Muscle layer of colon (tissue), 2 donors: ENCODE data around the gene TAAR5.
"Not testable (repeated sequence)": the region's sequence is repeated elsewhere in the genome, so short reads cannot be mapped to it uniquely, and the experiment has no call there.

Source experiments
- H3K27ac ChIP-seq: one replicate; pipeline ENCODE4 v1.7.0; 2013; ENCODE audit warnings: low read depth, mild to moderate bottlenecking, low read length, moderate library complexity
- H3K27me3 ChIP-seq, 2 donors: one replicate each; pipeline ENCODE4 v1.7.0; 2013; ENCODE audit warnings: low read length in 2 of 2, mild to moderate bottlenecking in 2 of 2; ENCODE audit not compliant: insufficient read depth in 2 of 2, control insufficient read depth in 1 of 2
- H3K36me3 ChIP-seq: one replicate; pipeline ENCODE4 v1.7.0; 2013; ENCODE audit warnings: mild to moderate bottlenecking, low read length; ENCODE audit not compliant: insufficient read depth
- H3K4me1 ChIP-seq: one replicate; pipeline ENCODE4 v1.7.0; 2013; ENCODE audit warnings: mild to moderate bottlenecking, low read length; ENCODE audit not compliant: insufficient read depth
- H3K4me3 ChIP-seq, 2 donors: one replicate each; pipeline ENCODE4 v1.7.0; 2013; ENCODE audit warnings: low read length in 2 of 2, low read depth in 1 of 2, mild to moderate bottlenecking in 1 of 2, moderate library complexity in 1 of 2
- H3K9ac ChIP-seq: one replicate; pipeline ENCODE4 v1.7.0; 2013; ENCODE audit warnings: low read length
- H3K9me3 ChIP-seq: one replicate; pipeline ENCODE4 v1.7.0; 2013; ENCODE audit warnings: mild to moderate bottlenecking, low read length
- donor health status: abdominal sarcoma.
- donor health status: Adenocarcinoma of cecum.

TAAR5 gene, protein sequence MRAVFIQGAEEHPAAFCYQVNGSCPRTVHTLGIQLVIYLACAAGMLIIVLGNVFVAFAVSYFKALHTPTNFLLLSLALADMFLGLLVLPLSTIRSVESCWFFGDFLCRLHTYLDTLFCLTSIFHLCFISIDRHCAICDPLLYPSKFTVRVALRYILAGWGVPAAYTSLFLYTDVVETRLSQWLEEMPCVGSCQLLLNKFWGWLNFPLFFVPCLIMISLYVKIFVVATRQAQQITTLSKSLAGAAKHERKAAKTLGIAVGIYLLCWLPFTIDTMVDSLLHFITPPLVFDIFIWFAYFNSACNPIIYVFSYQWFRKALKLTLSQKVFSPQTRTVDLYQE

DNA sequence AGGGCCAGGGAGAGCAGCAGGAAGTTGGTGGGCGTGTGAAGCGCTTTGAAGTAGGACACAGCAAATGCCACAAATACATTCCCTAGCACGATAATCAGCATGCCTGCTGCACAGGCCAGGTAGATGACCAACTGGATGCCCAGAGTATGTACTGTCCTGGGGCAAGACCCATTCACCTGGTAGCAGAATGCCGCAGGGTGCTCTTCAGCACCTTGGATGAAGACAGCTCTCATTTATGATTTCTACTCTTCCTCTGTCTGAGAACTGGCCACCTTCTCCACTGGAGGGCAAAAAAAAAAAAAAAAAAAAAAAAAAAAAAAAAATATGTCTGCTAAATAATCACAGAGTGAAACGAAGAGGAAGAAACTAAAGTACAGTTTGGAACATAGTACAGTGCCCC, at the start of gene TAAR5:
Gene TAAR5, minus strand, starts transcription at position 288 of the 400 bp plus-strand sequence. Its CDS starts 55 bp downstream, at position 233.
- H3K27ac ChIP-seq = no peak within 1 kb of the TSS
- H3K27me3 ChIP-seq = no peaks in the 10 kb centered on the region
- H3K9me3 ChIP-seq = no peaks in the 10 kb centered on the region
- H3K36me3 ChIP-seq = no peaks in the 10 kb centered on the region
- no peak within 1 kb of the TSS for H3K9ac ChIP-seq
- no peak within 1 kb of the TSS for H3K4me3 ChIP-seq
- H3K4me1 ChIP-seq = no peaks in the 10 kb centered on the region

DNA sequence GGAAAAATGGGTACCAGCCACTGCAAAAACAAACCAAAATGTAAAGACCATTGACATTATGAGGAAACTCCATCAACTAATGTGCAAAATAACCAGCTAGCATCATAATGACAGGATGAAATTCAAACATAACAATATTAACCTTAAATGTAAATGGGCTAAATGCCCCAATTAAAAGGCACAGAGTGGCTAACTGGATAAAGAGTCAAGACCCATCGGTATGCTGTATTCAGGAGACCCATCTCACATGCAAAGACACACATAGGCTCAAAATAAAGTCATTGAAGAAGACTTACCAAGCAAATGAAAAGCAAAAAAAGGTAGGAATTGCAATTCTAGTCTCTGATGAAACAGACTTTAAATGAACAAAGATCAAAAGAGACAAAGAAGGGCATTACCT, 47.6 kb upstream of the TAAR5 start:
- H3K9me3 ChIP-seq, H3K27me3 ChIP-seq, H3K36me3 ChIP-seq, H3K27ac ChIP-seq, H3K4me3 ChIP-seq, H3K4me1 ChIP-seq, H3K9ac ChIP-seq: not testable (repeated sequence)

DNA sequence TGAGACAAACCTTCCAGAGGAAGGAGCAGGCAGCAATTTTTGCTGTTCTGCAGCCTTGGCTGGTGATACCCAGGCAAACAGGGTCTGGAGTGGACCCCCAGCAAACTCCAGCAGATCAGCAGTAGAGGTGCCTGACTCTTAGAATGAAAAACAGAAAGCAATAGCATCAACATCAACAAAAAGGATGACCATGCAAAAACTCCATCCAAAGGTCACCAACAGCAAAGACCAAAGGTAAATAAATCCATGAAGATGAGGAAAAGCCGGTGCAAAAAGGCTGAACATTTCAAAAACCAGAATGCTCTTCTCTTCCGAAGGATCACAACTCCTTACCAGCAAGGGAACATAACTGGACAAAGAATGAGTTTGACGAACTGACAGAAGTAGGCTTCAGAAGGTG, 46.4 kb upstream of the TAAR5 start:
- not testable (repeated sequence) for H3K4me3 ChIP-seq, H3K27ac ChIP-seq, H3K36me3 ChIP-seq, H3K9ac ChIP-seq, H3K4me1 ChIP-seq, H3K9me3 ChIP-seq, H3K27me3 ChIP-seq

DNA sequence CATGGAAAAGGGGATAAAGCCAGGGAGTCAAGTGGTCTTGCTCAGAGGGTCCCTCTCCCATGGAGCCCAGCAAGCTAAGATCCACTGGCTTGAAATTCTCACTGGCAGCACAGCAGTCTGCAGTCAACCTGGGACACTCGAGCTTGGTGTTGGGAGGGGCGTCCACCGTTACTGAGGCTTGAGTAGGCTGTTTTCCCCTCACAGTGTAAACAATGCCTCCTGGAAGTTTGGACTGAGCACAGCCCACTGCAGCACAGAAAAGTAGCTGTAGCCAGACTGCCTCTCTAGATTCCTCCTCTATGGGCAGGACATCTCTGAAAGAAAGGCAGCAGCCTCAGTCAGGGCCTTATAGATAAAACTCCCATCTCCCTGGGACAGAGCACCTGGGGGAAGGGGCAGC, 45.7 kb upstream of the TAAR5 start:
- not testable (repeated sequence) for H3K4me3 ChIP-seq, H3K9ac ChIP-seq, H3K36me3 ChIP-seq, H3K9me3 ChIP-seq, H3K27ac ChIP-seq, H3K27me3 ChIP-seq, H3K4me1 ChIP-seq

DNA sequence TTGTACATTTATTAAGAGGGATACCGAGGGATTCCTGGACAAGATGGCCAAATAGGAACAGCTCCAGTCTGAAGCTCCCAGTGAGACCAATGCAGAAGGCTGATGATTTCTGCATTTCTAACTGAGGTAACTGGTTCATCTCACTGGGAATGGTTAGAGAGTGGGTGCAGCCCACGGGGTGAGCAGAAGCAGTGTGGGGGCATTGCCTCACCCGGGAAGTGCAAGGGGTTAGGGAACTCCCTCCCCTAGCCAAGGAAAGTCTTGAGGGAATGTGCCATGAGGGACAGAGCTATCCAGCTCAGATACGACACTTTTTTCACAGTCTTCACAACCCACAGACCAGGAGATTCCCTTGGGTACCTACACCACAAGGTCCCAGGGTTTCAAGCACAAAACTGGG, 45.3 kb upstream of the TAAR5 start:
- no peaks in the 10 kb centered on the region for H3K27me3 ChIP-seq
- H3K36me3 ChIP-seq = no peaks in the 10 kb centered on the region
- H3K27ac ChIP-seq = no peak overlapping the region
- H3K4me1 ChIP-seq = no peaks in the 10 kb centered on the region
- no peak overlapping the region for H3K4me3 ChIP-seq
- no peak overlapping the region for H3K9ac ChIP-seq
- H3K9me3 ChIP-seq = no peaks in the 10 kb centered on the region

DNA sequence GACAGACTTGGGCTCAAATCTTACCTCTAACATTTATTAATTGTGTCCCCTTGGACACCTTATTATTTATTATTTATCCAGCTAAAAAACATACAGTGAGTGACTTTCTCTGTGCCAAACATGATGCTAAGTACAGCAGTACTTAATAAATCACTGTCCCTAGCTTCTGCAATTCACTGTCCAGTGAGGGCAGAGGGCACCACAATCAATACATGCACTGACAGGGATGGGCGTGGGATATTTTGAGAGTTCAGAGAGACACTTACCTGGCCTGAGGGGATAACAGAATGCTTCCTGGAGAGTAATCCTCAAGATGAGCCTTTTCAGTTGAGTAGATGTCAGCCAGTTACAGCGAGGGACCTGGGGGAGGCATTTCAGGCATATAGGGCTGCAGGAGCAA, 43.8 kb upstream of the TAAR5 start:
- H3K9me3 ChIP-seq = no peaks in the 10 kb centered on the region
- no peaks in the 10 kb centered on the region for H3K4me1 ChIP-seq
- no peak overlapping the region for H3K4me3 ChIP-seq
- H3K9ac ChIP-seq = no peak overlapping the region
- H3K36me3 ChIP-seq = no peaks in the 10 kb centered on the region
- no peak overlapping the region for H3K27ac ChIP-seq
- H3K27me3 ChIP-seq = no peaks in the 10 kb centered on the region

DNA sequence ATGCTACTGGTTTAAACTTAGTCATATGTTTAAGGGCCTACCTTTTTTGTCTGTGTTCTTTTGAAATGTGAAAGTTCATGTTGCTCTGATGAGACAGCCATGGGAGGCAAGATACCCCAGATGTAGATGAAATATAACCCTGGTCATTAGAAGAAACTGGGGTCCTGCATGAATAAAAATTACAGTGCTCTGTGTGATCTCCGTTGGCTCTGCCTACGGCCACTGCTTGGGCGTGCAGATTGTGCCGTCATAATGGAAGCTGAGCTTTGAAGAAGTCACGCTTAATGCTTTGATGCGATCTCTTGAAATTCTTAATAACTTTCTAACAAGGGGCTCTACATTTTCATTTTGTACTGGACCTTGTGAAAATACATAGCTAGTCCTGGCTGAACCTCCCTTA, 34.6 kb upstream of the TAAR5 start, which contains the start of gene TAAR2:
Gene TAAR2, minus strand, starts transcription at position 101 of the 400 bp plus-strand sequence. Its CDS starts 0 bp downstream, at position 101.
- Histone ChIP-seq H3K9me3 (no peaks in the 10 kb centered on the region), H3K36me3 (no peaks in the 10 kb centered on the region), H3K4me3 (no peak within 1 kb of the TSS), H3K4me1 (no peaks in the 10 kb centered on the region), H3K27me3 (no peaks in the 10 kb centered on the region), H3K9ac (no peak within 1 kb of the TSS), H3K27ac (no peak within 1 kb of the TSS)

DNA sequence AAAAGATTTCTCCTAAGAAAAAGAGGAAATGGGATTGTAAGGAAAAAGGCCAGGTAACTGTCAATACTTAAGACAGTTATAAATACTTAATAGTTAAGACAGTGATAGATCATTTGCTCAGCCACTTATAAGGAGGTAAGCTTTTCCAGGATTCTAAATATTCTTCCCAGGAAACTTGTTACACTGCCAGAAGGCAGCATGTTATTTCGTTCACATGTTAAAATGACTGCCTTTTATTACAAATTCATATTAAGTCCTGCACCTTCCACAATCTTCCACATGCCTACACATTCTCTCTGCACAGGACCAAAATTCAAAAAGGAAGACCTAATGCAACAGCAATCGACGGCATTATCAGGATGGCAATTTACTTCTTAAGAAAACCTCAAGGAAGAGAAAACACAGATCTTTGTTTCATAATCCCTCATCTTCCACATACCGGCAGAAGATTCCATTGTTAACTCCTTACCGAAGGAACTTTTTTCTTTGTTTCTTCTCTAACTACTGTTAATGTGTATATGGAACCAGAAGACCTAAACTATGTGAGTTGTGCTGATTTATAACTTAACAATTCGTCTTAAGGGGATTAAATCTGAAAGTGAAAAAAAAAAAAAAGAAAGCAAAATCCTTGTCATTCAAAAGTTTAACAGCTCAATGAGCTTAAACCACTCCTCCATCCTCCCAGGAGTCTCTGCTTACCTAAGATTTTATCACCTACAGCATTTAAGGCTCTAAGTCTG, 33.7 kb upstream of the TAAR5 start:
- Histone ChIP-seq H3K27ac (no peak overlapping the region), H3K27me3 (no peaks in the 10 kb centered on the region), H3K4me1 (no peaks in the 10 kb centered on the region)

DNA sequence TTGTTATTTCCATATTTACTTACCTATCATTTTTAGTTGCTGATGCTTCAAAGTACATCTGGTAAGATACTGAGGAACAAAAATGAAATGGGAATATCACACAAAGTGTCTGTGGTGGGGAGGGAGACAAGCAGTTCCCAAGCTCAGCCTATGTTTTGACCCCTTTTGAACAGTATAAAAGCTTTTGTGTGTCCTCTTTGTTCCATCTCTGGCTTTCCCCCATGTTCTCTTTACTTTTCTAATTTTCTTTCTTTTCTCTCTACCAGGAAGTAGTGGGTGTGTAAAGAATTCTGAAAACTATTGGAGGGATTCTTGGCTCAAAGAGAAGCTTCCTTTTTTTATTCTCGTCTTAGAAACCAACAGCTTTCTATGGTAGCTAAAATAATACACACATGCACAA, 27.1 kb upstream of the TAAR5 start:
- Histone ChIP-seq H3K9ac (no peak overlapping the region), H3K27ac (no peak overlapping the region), H3K36me3 (no peaks in the 10 kb centered on the region), H3K27me3 (no peaks in the 10 kb centered on the region), H3K4me1 (no peaks in the 10 kb centered on the region), H3K9me3 (no peaks in the 10 kb centered on the region), H3K4me3 (no peak overlapping the region)

More for the DNA sequence above, 33.7 kb upstream of the TAAR5 start:
- Histone ChIP-seq H3K4me3 (no peak overlapping the region), H3K9ac (no peak overlapping the region), H3K9me3 (no peaks in the 10 kb centered on the region), H3K36me3 (no peaks in the 10 kb centered on the region)

DNA sequence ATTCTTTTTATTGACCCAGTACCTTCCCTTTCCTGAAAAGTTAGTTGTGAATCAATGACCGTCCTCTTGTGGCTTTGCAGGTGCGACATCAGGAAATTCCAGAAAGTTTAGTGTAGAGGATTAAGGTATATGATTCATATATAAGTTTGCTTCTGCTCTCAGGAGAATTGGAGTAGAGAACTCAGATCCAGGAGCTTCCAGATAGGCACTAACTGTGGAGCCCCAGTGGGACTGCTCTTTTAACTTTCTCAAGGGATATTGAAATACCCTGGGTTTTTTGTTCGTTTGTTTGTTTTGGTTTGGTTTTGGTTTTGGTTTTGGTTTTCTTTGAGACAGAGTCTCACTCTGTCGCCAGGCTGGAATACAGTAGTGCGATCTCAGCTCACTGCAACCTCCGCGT, 25.0 kb upstream of the TAAR5 start:
- H3K36me3 ChIP-seq = no peaks in the 10 kb centered on the region
- no peak overlapping the region for H3K9ac ChIP-seq
- H3K4me1 ChIP-seq = no peaks in the 10 kb centered on the region
- H3K4me3 ChIP-seq = no peak overlapping the region
- no peak overlapping the region for H3K27ac ChIP-seq
- no peaks in the 10 kb centered on the region for H3K27me3 ChIP-seq
- no peaks in the 10 kb centered on the region for H3K9me3 ChIP-seq

DNA sequence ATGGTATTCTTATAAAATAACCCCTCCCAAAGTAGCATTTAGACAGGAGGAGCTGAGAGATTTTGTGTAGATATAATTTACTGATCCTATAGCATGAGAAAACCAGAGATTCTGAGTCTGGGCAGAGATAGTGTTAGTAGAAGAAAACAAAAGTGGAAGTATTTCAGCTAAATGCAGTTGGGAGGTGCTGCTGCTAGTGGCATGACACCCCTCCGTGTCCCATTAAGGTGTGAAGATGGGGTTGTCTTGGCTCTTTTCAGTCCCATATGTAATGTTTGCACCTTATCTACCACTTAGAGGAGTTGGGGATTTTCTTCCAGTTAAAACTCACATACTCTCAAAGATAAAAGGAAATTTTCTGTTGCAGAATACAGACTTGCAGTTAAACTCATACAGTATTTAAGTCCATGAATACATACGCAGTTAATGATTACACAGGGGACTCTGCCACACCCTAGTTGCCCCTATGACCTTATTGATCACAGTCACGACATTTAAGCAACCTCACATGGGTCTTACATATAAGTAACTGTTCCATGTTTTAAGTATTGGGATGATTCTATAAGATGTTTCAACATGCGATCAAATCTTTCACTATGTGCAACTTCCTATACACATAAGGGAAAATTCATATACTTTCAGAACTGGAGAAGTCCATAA, 23.0 kb upstream of the TAAR5 start:
- H3K27ac ChIP-seq = no peak overlapping the region
- H3K27me3 ChIP-seq = no peaks in the 10 kb centered on the region
- no peaks in the 10 kb centered on the region for H3K36me3 ChIP-seq
- H3K9ac ChIP-seq = no peak overlapping the region
- no peaks in the 10 kb centered on the region for H3K9me3 ChIP-seq
- H3K4me3 ChIP-seq = no peak overlapping the region
- H3K4me1 ChIP-seq = no peaks in the 10 kb centered on the region
